GM12874 (cell line): ENCODE results near the gene RPS23.

Experiments used
- TF ChIP-seq, protein P1 (sequence below): IDR thresholded peaks from 2 replicates; pipeline ENCODE4 v1.5.1; 2011; ENCODE audit warnings: low read depth, mild to moderate bottlenecking, control low read depth, low read length, moderate library complexity; ENCODE audit not compliant: insufficient read depth

RPS23 gene

DNA sequence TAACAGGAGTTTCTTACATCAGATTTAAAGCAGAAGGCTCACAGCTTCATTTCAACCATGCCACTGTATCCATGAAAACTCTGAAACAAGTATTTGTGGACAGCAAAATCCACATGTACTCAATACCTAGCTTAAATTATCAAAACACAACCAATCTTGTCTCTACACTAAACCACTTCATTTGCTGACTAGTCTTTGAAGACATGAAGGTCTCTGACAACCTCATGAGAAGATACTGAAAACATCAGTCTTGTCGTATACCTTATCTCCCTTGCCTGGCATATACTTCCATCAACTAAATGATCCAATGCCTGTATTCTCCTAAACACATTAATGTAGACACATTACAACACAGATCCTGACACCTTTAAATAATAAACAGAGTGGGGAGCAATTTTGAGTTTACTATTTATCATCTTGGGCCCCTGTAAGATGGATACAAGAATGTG lies 2.9 kb downstream of the RPS23 start:
- TF ChIP-seq, protein P1, sequence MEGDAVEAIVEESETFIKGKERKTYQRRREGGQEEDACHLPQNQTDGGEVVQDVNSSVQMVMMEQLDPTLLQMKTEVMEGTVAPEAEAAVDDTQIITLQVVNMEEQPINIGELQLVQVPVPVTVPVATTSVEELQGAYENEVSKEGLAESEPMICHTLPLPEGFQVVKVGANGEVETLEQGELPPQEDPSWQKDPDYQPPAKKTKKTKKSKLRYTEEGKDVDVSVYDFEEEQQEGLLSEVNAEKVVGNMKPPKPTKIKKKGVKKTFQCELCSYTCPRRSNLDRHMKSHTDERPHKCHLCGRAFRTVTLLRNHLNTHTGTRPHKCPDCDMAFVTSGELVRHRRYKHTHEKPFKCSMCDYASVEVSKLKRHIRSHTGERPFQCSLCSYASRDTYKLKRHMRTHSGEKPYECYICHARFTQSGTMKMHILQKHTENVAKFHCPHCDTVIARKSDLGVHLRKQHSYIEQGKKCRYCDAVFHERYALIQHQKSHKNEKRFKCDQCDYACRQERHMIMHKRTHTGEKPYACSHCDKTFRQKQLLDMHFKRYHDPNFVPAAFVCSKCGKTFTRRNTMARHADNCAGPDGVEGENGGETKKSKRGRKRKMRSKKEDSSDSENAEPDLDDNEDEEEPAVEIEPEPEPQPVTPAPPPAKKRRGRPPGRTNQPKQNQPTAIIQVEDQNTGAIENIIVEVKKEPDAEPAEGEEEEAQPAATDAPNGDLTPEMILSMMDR = no peak

DNA sequence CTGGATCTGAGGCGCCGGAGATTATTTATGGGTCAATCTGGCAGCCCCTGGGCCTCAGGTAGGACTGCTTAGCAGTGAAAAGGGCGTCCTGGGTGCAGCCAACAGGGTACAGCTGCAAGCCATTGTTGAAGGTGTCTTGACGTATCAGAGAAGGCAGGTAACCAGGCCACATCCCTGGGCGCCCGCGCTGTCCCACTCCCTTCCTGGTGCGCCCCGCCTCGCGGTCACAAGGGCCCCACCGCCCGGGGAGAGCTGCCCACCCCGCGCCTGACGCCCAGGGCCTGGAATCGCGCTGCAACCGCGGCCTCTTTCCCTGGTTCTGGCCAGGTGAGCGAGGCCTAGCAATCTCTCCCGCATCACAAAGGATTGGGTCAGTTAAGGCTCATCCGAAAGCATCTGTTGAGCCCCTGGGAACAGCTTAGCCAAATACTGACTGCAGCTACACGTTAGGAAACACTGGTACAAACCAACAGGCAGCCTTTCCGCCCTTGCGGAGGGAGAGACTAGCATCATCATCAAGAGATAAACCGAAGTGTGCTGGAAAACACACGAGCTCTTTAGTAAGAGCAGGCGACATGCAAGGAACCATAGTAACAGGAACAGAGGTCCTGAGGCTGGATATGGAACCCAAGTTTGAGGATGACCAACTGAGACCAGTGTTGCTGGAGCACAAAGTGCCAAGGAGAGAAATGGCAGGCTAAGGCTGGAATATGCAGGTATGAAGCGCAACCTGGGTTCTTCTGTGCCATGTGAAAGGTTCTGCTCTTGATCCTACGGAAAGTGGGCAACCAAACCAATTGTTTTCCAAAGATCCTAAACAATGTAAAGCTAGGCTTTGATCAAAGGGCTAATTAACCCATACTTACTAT lies 3.6 kb downstream of the RPS23 start:
- TF ChIP-seq, protein P1 = no peak

DNA sequence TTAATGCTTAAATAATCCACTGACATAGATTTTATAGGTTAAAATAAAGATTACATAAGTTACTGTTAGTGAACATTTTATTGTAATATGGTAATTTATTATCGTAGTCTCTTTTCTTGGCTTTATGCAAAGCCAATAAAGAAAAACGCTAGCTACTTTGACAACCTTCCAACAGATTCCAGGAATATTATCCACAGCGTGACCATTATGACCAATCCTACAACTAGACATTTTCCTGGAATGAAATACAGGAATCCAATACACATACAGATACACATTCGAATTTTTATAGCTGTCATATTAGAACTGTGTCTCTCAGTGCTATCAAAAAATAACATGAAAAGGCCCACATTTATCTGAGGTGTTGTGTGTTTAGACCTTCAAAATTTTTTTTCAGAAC lies 13.1 kb downstream of the RPS23 start:
- TF ChIP-seq, protein P1 = no peak

DNA sequence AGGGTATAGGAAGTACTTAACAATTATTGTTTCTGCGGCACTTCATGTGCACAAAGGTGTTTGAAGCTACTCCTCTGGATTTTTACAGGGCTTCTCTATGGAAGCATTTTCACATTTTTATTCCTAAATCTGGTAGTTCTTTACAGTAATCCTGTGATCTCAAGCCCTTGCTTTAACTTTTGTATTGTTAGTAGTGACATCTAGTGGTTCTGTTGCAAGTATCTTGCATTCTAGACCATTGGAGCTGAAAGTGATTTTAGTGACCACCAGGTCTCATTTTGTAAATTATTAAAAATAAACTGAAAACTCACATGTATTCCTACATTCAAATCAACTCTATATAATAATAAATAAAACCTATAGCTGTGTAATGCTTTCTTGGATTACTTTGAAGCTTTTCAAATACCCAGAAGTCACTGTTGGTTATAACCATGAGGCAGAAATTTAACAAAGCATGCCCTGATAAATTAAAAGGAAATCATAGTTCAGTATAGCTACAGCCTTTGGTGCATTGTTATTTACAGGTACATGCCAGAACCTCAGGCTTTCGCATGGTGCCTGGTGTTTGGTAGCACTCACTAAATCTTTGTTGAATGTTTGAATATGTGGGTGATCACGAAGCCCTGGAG lies 18.9 kb downstream of the RPS23 start:
- TF ChIP-seq, protein P1 = peak; percentile 25; the same call in 1 of the 2 replicates

DNA sequence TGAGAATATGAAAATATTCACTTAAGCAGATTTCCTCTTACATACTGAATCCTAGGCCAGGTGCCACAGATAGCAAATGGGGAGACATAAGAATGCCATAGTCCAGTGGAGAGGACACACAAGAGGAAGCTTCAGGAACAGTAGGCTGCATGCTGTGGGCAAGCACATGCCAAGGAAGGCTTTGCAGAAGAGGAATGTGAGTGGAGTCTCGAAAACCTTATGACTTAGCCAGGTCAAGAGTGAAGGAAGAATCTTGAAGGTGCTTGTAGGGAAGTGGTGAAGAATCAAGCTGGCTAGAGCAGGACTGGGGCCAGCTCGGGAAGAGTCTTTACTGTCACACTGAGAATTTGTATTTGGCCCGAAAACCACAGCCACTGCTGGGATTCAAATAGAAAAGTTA lies 20.4 kb downstream of the RPS23 start:
- TF ChIP-seq, protein P1 = no peak

DNA sequence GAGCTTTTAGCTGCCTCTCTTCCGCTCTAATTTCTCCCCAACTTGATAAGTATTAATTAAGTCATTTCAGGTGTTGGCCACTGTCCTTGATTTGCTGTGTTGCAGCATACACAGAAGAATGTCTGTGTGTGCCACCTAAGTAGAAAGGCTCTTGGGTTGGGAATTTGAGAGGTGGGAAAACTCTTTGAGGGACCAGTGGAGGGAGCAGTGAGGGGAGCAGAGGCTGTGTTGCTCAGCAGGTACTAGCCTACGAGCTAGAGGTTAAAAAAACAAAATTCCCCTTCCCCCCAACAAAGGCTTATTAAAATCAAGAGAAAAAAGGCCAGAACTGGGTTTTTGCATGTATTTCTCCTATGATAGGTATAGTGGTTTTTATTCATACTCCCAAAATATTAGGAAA lies 20.9 kb downstream of the RPS23 start:
- TF ChIP-seq, protein P1 = no peak

DNA sequence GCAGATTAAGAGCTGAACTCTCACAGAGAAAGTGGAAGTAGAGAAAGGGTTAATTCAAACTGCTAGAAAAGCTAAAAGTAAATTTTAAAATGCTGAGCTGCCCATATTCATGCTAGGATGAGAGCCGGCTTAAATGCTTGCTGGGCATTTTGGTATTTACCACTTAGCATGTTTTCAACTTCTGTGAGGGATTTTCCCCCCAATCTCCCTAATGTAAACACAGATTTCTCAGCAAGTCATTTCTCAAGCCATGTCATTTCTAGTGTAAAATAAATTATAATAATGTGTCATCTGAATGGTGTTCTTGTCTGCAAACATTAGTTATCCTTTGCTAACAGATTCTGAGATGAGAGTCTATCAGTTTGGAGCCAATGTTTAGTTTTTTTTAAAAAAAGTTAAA lies 22.3 kb downstream of the RPS23 start:
- TF ChIP-seq, protein P1 = no peak
